ENCODE data around the gene CBFA2T3.

CBFA2T3 gene

GRCh38 chr16:88844419-88845036, 132.5 kb downstream of the CBFA2T3 start:
- no peak for DNase-seq (ENCODE audit: low read depth in 2 of 3, low spot score in 2 of 3)

- no peak for DNase-seq (ENCODE audit: low read depth in 2 of 3, low spot score in 2 of 3)
Measured at GRCh38 chr16:88843256-88843655, 133.8 kb downstream of the CBFA2T3 start.

- no peak for DNase-seq (ENCODE audit: low read depth in 2 of 3, low spot score in 2 of 3)
Measured at GRCh38 chr16:88842806-88843205, 134.2 kb downstream of the CBFA2T3 start.

- no peak for DNase-seq (ENCODE audit: low read depth in 2 of 3, low spot score in 2 of 3)
Measured at GRCh38 chr16:88842308-88842756, 134.7 kb downstream of the CBFA2T3 start.

GRCh38 chr16:88841521-88842307, 135.3 kb downstream of the CBFA2T3 start:
- DNase-seq (ENCODE audit: low read depth in 2 of 3, low spot score in 2 of 3) = no peak

- no peak for DNase-seq (ENCODE audit: low read depth in 2 of 3, low spot score in 2 of 3)
Measured at GRCh38 chr16:88840600-88841215, 136.3 kb downstream of the CBFA2T3 start.

- DNase-seq (ENCODE audit: low read depth in 2 of 3, low spot score in 2 of 3) = no peak
Measured at GRCh38 chr16:88839745-88840599, 137.0 kb downstream of the CBFA2T3 start.

GRCh38 chr16:88839026-88839529, 137.9 kb downstream of the CBFA2T3 start:
- no peak for DNase-seq (ENCODE audit: low read depth in 2 of 3, low spot score in 2 of 3)

GRCh38 chr16:88838566-88838965, 138.4 kb downstream of the CBFA2T3 start:
- DNase-seq (ENCODE audit: low read depth in 2 of 3, low spot score in 2 of 3) = no peak

GRCh38 chr16:88837806-88838205, 139.2 kb downstream of the CBFA2T3 start:
- no peak for DNase-seq (ENCODE audit: low read depth in 2 of 3, low spot score in 2 of 3)

- no peak for DNase-seq (ENCODE audit: low read depth in 2 of 3, low spot score in 2 of 3)
Measured at GRCh38 chr16:88836791-88837190, 140.2 kb downstream of the CBFA2T3 start.

- no peak for DNase-seq (ENCODE audit: low read depth in 2 of 3, low spot score in 2 of 3)
Measured at GRCh38 chr16:88835818-88836217, 141.2 kb downstream of the CBFA2T3 start.

- no peak for DNase-seq (ENCODE audit: low read depth in 2 of 3, low spot score in 2 of 3)
Measured at GRCh38 chr16:88835383-88835782, 141.6 kb downstream of the CBFA2T3 start.

GRCh38 chr16:88834670-88835069, 142.3 kb downstream of the CBFA2T3 start:
- no peak for DNase-seq (ENCODE audit: low read depth in 2 of 3, low spot score in 2 of 3)

- DNase-seq (ENCODE audit: low read depth in 2 of 3, low spot score in 2 of 3) = no peak
Measured at GRCh38 chr16:88833086-88833485, 143.9 kb downstream of the CBFA2T3 start.

- no peak for DNase-seq (ENCODE audit: low read depth in 2 of 3, low spot score in 2 of 3)
Measured at GRCh38 chr16:88831838-88832237, 145.2 kb downstream of the CBFA2T3 start.

- no peak for DNase-seq (ENCODE audit: low read depth in 2 of 3, low spot score in 2 of 3)
Measured at GRCh38 chr16:88830783-88831182, 146.2 kb downstream of the CBFA2T3 start.

- DNase-seq (ENCODE audit: low read depth in 2 of 3, low spot score in 2 of 3) = no peak
Measured at GRCh38 chr16:88830258-88830657, 146.7 kb downstream of the CBFA2T3 start.

- DNase-seq (ENCODE audit: low read depth in 2 of 3, low spot score in 2 of 3) = no peak
Measured at GRCh38 chr16:88828711-88829110, 148.3 kb downstream of the CBFA2T3 start.

- no peak for DNase-seq (ENCODE audit: low read depth in 2 of 3, low spot score in 2 of 3)
Measured at GRCh38 chr16:88827727-88828126, 149.3 kb downstream of the CBFA2T3 start.
